Measurements from ENCODE around the gene FBXL2. TPM values are rescaled to one million over a fixed set of nuclear protein-coding genes. Genes with fewer than 3 reads are reported as not detected.

The FBXL2 gene
- total and polyA plus RNA-seq, 2 of the 8 experiments (the other 6 are each of a cell fraction or from before 2014, with no cell fraction given), result 3.1 to 5.4 TPM

- Histone ChIP-seq H3K4me3 (ENCODE audit: extremely low read depth in 1 of 4, insufficient read depth in 2 of 4, low read depth in 3 of 4, low read length in 4 of 4) (no peak overlapping the region), H3K14ac (ENCODE audit: insufficient read length) (no peak overlapping the region), H3K79me2 (ENCODE audit: control insufficient read depth in 1 of 2, insufficient read depth in 2 of 2, low read length in 2 of 2) (no peaks in the 10 kb centered on the region), H2BK15ac (ENCODE audit: low read length) (no peak overlapping the region), H3K9me3 (ENCODE audit: insufficient read depth in 2 of 2, low read depth in 1 of 2, low read length in 1 of 2) (no peaks in the 10 kb centered on the region), H3K4me1 (replicated peaks in 1 of 4; ENCODE audit: control insufficient read depth in 3 of 4, insufficient read depth in 4 of 4, low read length in 3 of 4) (no peaks in the 10 kb centered on the region; a peak in 1 of 7 replicates), H2AK5ac (ENCODE audit: low read depth, low read length) (no peak overlapping the region), H4K8ac (ENCODE audit: extremely low read depth, insufficient read depth, low read length) (no peak overlapping the region), H4K5ac (ENCODE audit: insufficient read length, low read depth, low read length) (no peak overlapping the region), H3K23me2 (ENCODE audit: low read depth, low read length) (no peaks in the 10 kb centered on the region), H2BK12ac (ENCODE audit: low read depth, low read length) (no peak overlapping the region), H3K4ac (replicated peaks; ENCODE audit: insufficient read length, low read depth, low read length) (no peak overlapping the region), H3K23ac (ENCODE audit: insufficient read length) (no peak overlapping the region), H2AFZ (ENCODE audit: low read length) (no peak overlapping the region), H4K20me1 (replicated peaks in 1 of 2; ENCODE audit: control insufficient read depth in 1 of 2, insufficient read depth in 2 of 2, low read length in 2 of 2) (peaks cover 0 to 3% of the 10 kb centered on the region in 2 experiments), H3K79me1 (ENCODE audit: low read depth, low read length) (peaks cover 2% of the 10 kb centered on the region; the same call in 1 of the 2 replicates), H3K56ac (replicated peaks; ENCODE audit: insufficient read length, low read depth, low read length) (no peak overlapping the region), H2BK5ac (ENCODE audit: low read depth, low read length) (no peak overlapping the region), H3K18ac (ENCODE audit: extremely low read depth, low read length) (no peak overlapping the region), H3K36me3 (ENCODE audit: control insufficient read depth in 2 of 4, insufficient read depth in 4 of 4, low read length in 3 of 4) (peaks cover 18 to 68% (median 40%) of the 10 kb centered on the region in 4 experiments), H3K27ac (ENCODE audit: low read depth, low read length) (no peak overlapping the region), H3K9ac (replicated peaks in 1 of 4; ENCODE audit: extremely low read depth in 1 of 4, low read depth in 3 of 4, low read length in 3 of 4) (no peak overlapping the region), H2BK120ac (replicated peaks; ENCODE audit: low read depth, low read length) (no peak overlapping the region), H3K27me3 (replicated peaks in 1 of 4; ENCODE audit: control insufficient read depth in 3 of 4, extremely low read depth in 1 of 4, insufficient read depth in 3 of 4, low read length in 3 of 4) (no peaks in the 10 kb centered on the region), H2BK20ac (ENCODE audit: low read length) (no peak overlapping the region), H3K4me2 (ENCODE audit: insufficient read depth in 1 of 2, low read depth in 2 of 2, low read length in 2 of 2) (no peak overlapping the region), H4K91ac (replicated peaks; ENCODE audit: insufficient read length, low read length) (no peak overlapping the region)
- 89% methylated on average over 7 of the region's 7 CpGs; no CpG with 5 or more reads in 1 of the 2 experiments for WGBS, 2 experiments (ENCODE audit: extremely low coverage in 1 of 2, insufficient coverage in 1 of 2, insufficient read length in 1 of 2, insufficient replicate concordance in 2 of 2, low coverage in 1 of 2, low lambda C conversion rate in 2 of 2, missing lambda C conversion rate in 1 of 2)
- CTCF ChIA-PET (ENCODE audit: partially characterized antibody), result interaction anchor here (1.3 to 3.5 kb wide), 4 partner anchors 11 to 32 kb away, joined by 3 to 19 read pairs (median 5); no protein-coding TSS in a partner anchor
- FAIRE-seq, result no peak
- POLR2A ChIA-PET (ENCODE audit: partially characterized antibody), result interaction anchor here (0.7 kb wide), 1 partner anchor 257 kb away, joined by 3 read pairs; no protein-coding TSS in a partner anchor
- DNase-seq (ENCODE audit: low read depth in 1 of 2, low spot score in 2 of 2), result no peak
- no peak for TF ChIP-seq ATF3 (IDR thresholded peaks at IDR 0.05; ENCODE audit: insufficient read depth, low read depth, low read length)
- no peak for TF ChIP-seq SIN3A (conservative IDR thresholded peaks at IDR 0.05 in 1 of 2, IDR thresholded peaks at IDR 0.05 in 1 of 2; ENCODE audit: low read depth in 1 of 2, low read length in 2 of 2)
- TF ChIP-seq KDM1A (IDR thresholded peaks at IDR 0.05; ENCODE audit: borderline replicate concordance, low read length), result no peak
- no peak for TF ChIP-seq CBX8 (IDR thresholded peaks at IDR 0.05; ENCODE audit: borderline replicate concordance, low read depth, low read length)
- TF ChIP-seq FOSL1 (IDR thresholded peaks at IDR 0.05; ENCODE audit: insufficient read depth, low read depth, low read length), result no peak
- TF ChIP-seq RBBP5 (IDR thresholded peaks at IDR 0.05; ENCODE audit: borderline replicate concordance, low read depth, low read length), result no peak
- TF ChIP-seq CTCF (IDR thresholded peaks at IDR 0.05; ENCODE audit: control extremely low read depth in 1 of 3, insufficient read depth in 1 of 3, low read depth in 1 of 3, low read length in 3 of 3), result no peak
- no peak for TF ChIP-seq RAD21 (IDR thresholded peaks at IDR 0.05 in 1 of 2, conservative IDR thresholded peaks at IDR 0.05 in 1 of 2; ENCODE audit: low read depth in 2 of 2, low read length in 2 of 2)
Observed at GRCh38 chr3:33388374-33389100, 111.3 kb downstream of the FBXL2 start.

All from H1 (cell line).